HCT116 (cell line): ENCODE results near the gene PPFIBP1. TPM values are rescaled to one million over a fixed set of nuclear protein-coding genes. Genes with fewer than 3 reads are reported as not detected.

Experiments used
- ATAC-seq: fragments of 200-7000 bp; cut with Tn5 transposase; 2 replicates; pipeline ENCODE4 v1.9.1; 2020; ENCODE audit warnings: mild to moderate bottlenecking, moderate library complexity
- BruUV-seq: library from RNA; stranded (reverse); fragments of 400-500 nt; replicated peaks from 2 replicates; lab custom pipeline; 2021; lab: Mats Ljungman, UMichigan
- CTCF ChIA-PET: fragments of 300-600 bp; sonication (Branson Sonifier 250); formaldehyde crosslinking; loops from one replicate; lab custom pipeline; 2021; ENCODE audit warnings: antibody characterized with exemption; lab: Charles Lee
- POLR2A ChIA-PET: fragments of 300-600, 350-600 bp; sonication (Branson Sonifier 250); formaldehyde crosslinking; loops from one replicate; lab custom pipeline; 2021; ENCODE audit warnings: antibody characterized with exemption; lab: Charles Lee
- RAD21 ChIA-PET, 2 experiments: fragments of 300-600 bp; sonication (Branson Sonifier 250); formaldehyde crosslinking; loops; one replicate each; lab custom pipeline; 2023; ENCODE audit warnings: low total read pairs in 2 of 2; ENCODE audit not compliant: uncharacterized antibody in 2 of 2, unreplicated experiment in 2 of 2, low non-redundant PET in 1 of 2; lab: Charles Lee
- DNase-seq: peaks from one replicate; pipeline ENCODE4 v3.0.0-alpha.2; 2010; ENCODE audit warnings: low read depth, low spot score
- H2AFZ ChIP-seq: fragments of 200-600 bp; shearing (Covaris generic), sonication (generic); 2 replicates; pipeline ENCODE4 v1.6.1; 2017; ENCODE audit warnings: low read depth, mixed run types, mixed read lengths, antibody characterized with exemption, low read length; ENCODE audit not compliant: poor library complexity, severe bottlenecking
- H3K27ac ChIP-seq: 2 replicates; pipeline ENCODE4 v1.5.1; 2012; ENCODE audit warnings: low read depth, low read length
- H3K27me3 ChIP-seq: fragments of 200-600 bp; sonication (generic); 2 replicates; pipeline ENCODE4 v1.6.1; 2016; ENCODE audit warnings: mixed run types, low read length, mixed read lengths; ENCODE audit not compliant: insufficient read depth
- H3K36me3 ChIP-seq, 2 experiments: fragments of 200-500 bp in 1 of 2; fragments of 200-600 bp in 1 of 2; sonication (Bioruptor generic) in 1 of 2; sonication (generic) in 1 of 2; 2 replicates each; pipeline versions ENCODE4 v1.5.1 to v1.6.1; 2014 to 2016; ENCODE audit warnings: low read length in 2 of 2, inconsistent platforms in 1 of 2, mixed read lengths in 1 of 2, mixed run types in 1 of 2; ENCODE audit not compliant: insufficient read depth in 2 of 2, control insufficient read depth in 1 of 2
- H3K4me1 ChIP-seq, 2 experiments: fragments of 200-600 bp in 1 of 2; sonication (generic) in 1 of 2; 2 replicates each; pipeline versions ENCODE4 v1.5.1 to v1.6.1; 2012 to 2017; ENCODE audit warnings: low read length in 2 of 2, inconsistent platforms in 1 of 2, mild to moderate bottlenecking in 1 of 2, mixed read lengths in 1 of 2, mixed run types in 1 of 2, moderate library complexity in 1 of 2; ENCODE audit not compliant: insufficient read depth in 2 of 2, control insufficient read depth in 1 of 2
- H3K4me2 ChIP-seq: fragments of 200-600 bp; sonication (generic); 2 replicates; pipeline ENCODE4 v1.6.1; 2017; ENCODE audit warnings: mixed run types, low read length, mixed read lengths
- H3K4me3 ChIP-seq, 2 experiments: fragments of 200-600 bp in 1 of 2; sonication (generic) in 1 of 2; replicated peaks in 1 of 2; 2 replicates each; pipeline ENCODE4 v1.5.1; 2011 to 2016; ENCODE audit warnings: low read length in 2 of 2, control low read depth in 1 of 2, low read depth in 1 of 2, mild to moderate bottlenecking in 1 of 2, mixed read lengths in 1 of 2, mixed run types in 1 of 2
- H3K79me2 ChIP-seq: fragments of 200-600 bp; sonication (generic); 2 replicates; pipeline ENCODE4 v1.6.1; 2017; ENCODE audit warnings: mild to moderate bottlenecking, mixed run types, low read length, moderate library complexity, mixed read lengths; ENCODE audit not compliant: insufficient read depth
- H3K9ac ChIP-seq: fragments of 200-600 bp; sonication (generic); 2 replicates; pipeline ENCODE4 v1.6.1; 2016; ENCODE audit warnings: low read length, mixed read lengths
- H3K9me2 ChIP-seq: fragments of 200-600 bp; sonication (generic), shearing (Covaris generic); 2 replicates; pipeline ENCODE4 v1.6.1; 2017; ENCODE audit warnings: mixed run types, mild to moderate bottlenecking, moderate library complexity; ENCODE audit not compliant: insufficient read depth
- H3K9me3 ChIP-seq, 2 experiments: fragments of 200-500 bp in 1 of 2; fragments of 200-600 bp in 1 of 2; sonication (Bioruptor generic) in 1 of 2; sonication (generic) in 1 of 2; 2 replicates each; pipeline ENCODE4 v1.6.1; 2014 to 2017; ENCODE audit warnings: low read length in 2 of 2, mixed read lengths in 2 of 2, inconsistent platforms in 1 of 2, low read depth in 1 of 2, mild to moderate bottlenecking in 1 of 2, mixed run types in 1 of 2, moderate library complexity in 1 of 2; ENCODE audit not compliant: control insufficient read depth in 1 of 2, insufficient read depth in 1 of 2
- H4K20me1 ChIP-seq: fragments of 200-600 bp; sonication (generic), shearing (Covaris generic); 2 replicates; pipeline ENCODE4 v1.6.1; 2017; ENCODE audit warnings: mixed run types, mild to moderate bottlenecking, moderate library complexity; ENCODE audit not compliant: insufficient read depth
- ATF3 ChIP-seq: IDR thresholded peaks from 2 replicates; pipeline ENCODE4 v1.6.1; 2012
- POLR2A ChIP-seq: IDR thresholded peaks from 2 replicates; pipeline ENCODE4 v1.7.0; 2011; ENCODE audit warnings: borderline replicate concordance; ENCODE audit not compliant: insufficient read depth, insufficient read length; ENCODE audit errors: extremely low read depth
- POLR2AphosphoS5 ChIP-seq: IDR thresholded peaks from 2 replicates; pipeline ENCODE4 v1.6.1; 2011; ENCODE audit warnings: mild to moderate bottlenecking, low read depth, low read length, moderate library complexity
- TCF7L2 ChIP-seq: IDR thresholded peaks from 2 replicates; pipeline ENCODE4 v1.7.0; 2011; ENCODE audit warnings: borderline replicate concordance, inconsistent platforms; ENCODE audit not compliant: insufficient read depth, insufficient read length; ENCODE audit errors: extremely low read depth
- ZBTB33 ChIP-seq: IDR thresholded peaks from 2 replicates; pipeline ENCODE4 v1.6.1; 2011; ENCODE audit warnings: mild to moderate bottlenecking, low read length, moderate library complexity; ENCODE audit not compliant: insufficient replicate concordance; ENCODE audit errors: extremely low read depth
- intact Hi-C: fragments of 100-400 bp; cut with micrococcal nuclease; formaldehyde crosslinking; loops from 2 replicates; pipeline ENCODE4 v1.10.0; 2022
- total RNA-seq: library from RNA; stranded (reverse); gene quantifications from one replicate; pipeline ENCODE4 v1.2.1, GENCODE V29; 2021; ENCODE audit not compliant: unreplicated experiment

The PPFIBP1 gene
- total RNA-seq, 1 experiment from 2014 or later: 102 TPM

DNA sequence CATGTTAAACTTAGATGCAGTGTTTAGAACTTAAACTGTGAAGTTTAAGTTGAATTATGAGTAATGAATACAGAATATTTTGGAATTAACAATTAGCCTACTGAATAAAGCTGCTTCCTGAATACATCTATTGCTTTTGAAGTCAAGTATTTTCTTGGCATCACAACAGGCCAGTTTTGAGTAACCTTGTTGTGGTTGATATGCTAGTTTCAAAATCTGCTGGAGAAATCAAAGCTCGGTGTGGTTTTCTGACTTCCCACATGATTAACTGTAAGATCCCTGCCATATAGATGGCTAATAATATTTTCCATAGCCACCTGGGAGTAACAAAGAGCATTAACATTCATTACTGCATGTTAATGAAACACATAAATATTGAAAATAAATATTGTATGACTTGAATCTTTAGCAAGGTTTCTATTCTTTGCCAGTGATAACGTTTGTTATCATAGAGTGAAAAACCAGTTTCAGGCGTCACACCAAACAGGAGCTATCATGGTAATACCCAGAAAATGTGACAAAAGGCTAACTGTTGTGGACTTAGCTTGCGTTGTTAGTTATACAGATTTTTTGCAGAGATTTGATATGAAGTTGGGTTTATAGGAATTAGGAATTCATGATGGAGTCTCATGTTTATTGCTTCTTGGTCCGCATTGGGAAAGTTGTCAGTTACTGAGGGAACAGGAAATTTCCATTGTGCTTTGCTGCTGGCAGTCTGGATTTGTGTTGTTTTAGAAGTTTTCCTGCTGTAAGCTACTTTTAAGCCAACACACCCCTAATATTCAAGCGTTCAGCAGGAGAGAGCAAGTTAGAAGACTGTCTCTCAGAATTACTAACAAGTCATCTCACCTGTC, 32.1 kb downstream of the PPFIBP1 start:
- Histone ChIP-seq H3K79me2 (peaks cover 96% of the 10 kb centered on the region), H3K9ac (no peak overlapping the region), H3K4me3 (no peak overlapping the region), H4K20me1 (no peaks in the 10 kb centered on the region; the same call in 1 of the 2 replicates), H2AFZ (no peak overlapping the region), H3K9me2 (no peaks in the 10 kb centered on the region), H3K27ac (peak overlapping the region; percentile 36; the same call in 1 of the 2 replicates), H3K27me3 (no peaks in the 10 kb centered on the region), H3K36me3 (no peaks in the 10 kb centered on the region), H3K9me3 (no peaks in the 10 kb centered on the region), H3K4me1 (peaks cover 60 to 73% of the 10 kb centered on the region in 2 experiments), H3K4me2 (peak overlapping the region; percentile 32; the same call in 1 of the 2 replicates)
- ChIA-PET RAD21 (no interaction called here), CTCF (no interaction called here), POLR2A (interaction anchor here (1.9 kb wide), 1 partner anchor 32 kb away, joined by 6 read pairs; the partner anchor contains the start of gene PPFIBP1)
- BruUV-seq: no TSS peak
- DNase-seq (no peak), ATAC-seq (no peak)
- no peak for TF ChIP-seq ATF3
- TF ChIP-seq POLR2AphosphoS5: no peak
- TF ChIP-seq TCF7L2: peak; percentile 53
- TF ChIP-seq ZBTB33: no peak
- no peak for TF ChIP-seq POLR2A
- intact Hi-C loops: no loop called here
